Liver (tissue), 9 donors: ENCODE data around the gene PAX7. TPM values are rescaled to one million over a fixed set of nuclear protein-coding genes. Genes with fewer than 3 reads are reported as not detected.

ENCODE experiments used
- DNase-seq: peaks from one replicate; pipeline ENCODE4 v3.0.0-alpha.2; 2017; ENCODE audit warnings: low spot score
- H3K27ac ChIP-seq, 2 donors: one replicate each; pipeline ENCODE4 v1.7.0; 2013; ENCODE audit warnings: inconsistent platforms in 2 of 2, low read length in 2 of 2, control low read depth in 1 of 2, low read depth in 1 of 2, mild to moderate bottlenecking in 1 of 2
- H3K27me3 ChIP-seq, 4 donors: one replicate each; pipeline versions ENCODE4 v1.6.1 to v1.7.0; 2013; ENCODE audit warnings: low read length in 3 of 4, inconsistent platforms in 1 of 4, mild to moderate bottlenecking in 1 of 4, moderate library complexity in 1 of 4; ENCODE audit not compliant: control insufficient read depth in 4 of 4, insufficient read depth in 4 of 4
- H3K36me3 ChIP-seq, 4 donors: one replicate each; pipeline versions ENCODE4 v1.6.1 to v1.7.0; 2013; ENCODE audit warnings: low read length in 3 of 4, mild to moderate bottlenecking in 3 of 4, low read depth in 1 of 4, moderate library complexity in 1 of 4; ENCODE audit not compliant: control insufficient read depth in 4 of 4, insufficient read depth in 3 of 4
- H3K4me1 ChIP-seq, 4 donors: one replicate each; pipeline versions ENCODE4 v1.6.1 to v1.7.0; 2013; ENCODE audit warnings: low read length in 3 of 4, mild to moderate bottlenecking in 3 of 4, moderate library complexity in 1 of 4; ENCODE audit not compliant: control insufficient read depth in 4 of 4, insufficient read depth in 4 of 4
- H3K4me3 ChIP-seq, 3 donors: one replicate each; pipeline versions ENCODE4 v1.6.1 to v1.7.0; 2013; ENCODE audit warnings: low read length in 3 of 3, control low read depth in 1 of 3, low read depth in 1 of 3, mild to moderate bottlenecking in 1 of 3
- H3K9ac ChIP-seq, 2 donors: one replicate each; pipeline ENCODE4 v1.7.0; 2013; ENCODE audit warnings: low read length in 2 of 2, mild to moderate bottlenecking in 2 of 2, moderate library complexity in 2 of 2, control low read depth in 1 of 2, low read depth in 1 of 2
- H3K9me3 ChIP-seq, 4 donors: one replicate each; pipeline versions ENCODE4 v1.6.1 to v1.7.0; 2013; ENCODE audit warnings: low read length in 3 of 4; ENCODE audit not compliant: control insufficient read depth in 4 of 4
- CTCF ChIP-seq: fragments of 150-350 bp; IDR thresholded peaks from 2 replicates; pipeline ENCODE4 v1.5.1; 2017; ENCODE audit warnings: improper control_type of control experiment, low read depth, low read length; ENCODE audit not compliant: missing input control
- EGR1 ChIP-seq, 2 donors: IDR thresholded peaks; 2 replicates each; pipeline ENCODE4 v1.6.1; 2016 to 2018; ENCODE audit warnings: antibody characterized with exemption in 2 of 2, low read depth in 2 of 2
- FOXA2 ChIP-seq: IDR thresholded peaks from 2 replicates; pipeline ENCODE4 v1.6.1; 2016; ENCODE audit warnings: antibody characterized with exemption
- HNF4G ChIP-seq: IDR thresholded peaks from 2 replicates; pipeline ENCODE4 v1.6.1; 2016; ENCODE audit warnings: antibody characterized with exemption
- MAX ChIP-seq: IDR thresholded peaks from 2 replicates; pipeline ENCODE4 v1.6.1; 2016; ENCODE audit warnings: antibody characterized with exemption
- NR2F2 ChIP-seq: IDR thresholded peaks from 2 replicates; pipeline ENCODE4 v1.6.1; 2016; ENCODE audit warnings: antibody characterized with exemption
- RXRA ChIP-seq, 2 donors: IDR thresholded peaks; 2 replicates each; pipeline ENCODE4 v1.6.1; 2017 to 2018; ENCODE audit warnings: antibody characterized with exemption in 2 of 2, mild to moderate bottlenecking in 1 of 2
- SP1 ChIP-seq: IDR thresholded peaks from 2 replicates; pipeline ENCODE4 v1.6.1; 2018; ENCODE audit warnings: antibody characterized with exemption, mild to moderate bottlenecking
- YY1 ChIP-seq: IDR thresholded peaks from 2 replicates; pipeline ENCODE4 v1.6.1; 2016; ENCODE audit warnings: antibody characterized with exemption, mild to moderate bottlenecking
- WGBS: extraction: QIAGEN DNeasy Blood & Tissue Kit; methylation state at CpG from one replicate; pipeline ENCODE4 v1.1.7; 2013; 5-methylcytosine and 5-hydroxymethylcytosine counted together
- polyA plus RNA-seq, 2 donors: library from polyadenylated mRNA; stranded (reverse) in 1 of 2; unstranded in 1 of 2; fragments of 200-250 nt in 1 of 2; fragments of >200 nt in 1 of 2; fragmentation: Nextera tagmentation in 1 of 2; extraction: Ambion mirVana in 1 of 2; gene quantifications; one replicate each; pipeline versions ENCODE4 v1.2.1 to v1.2.3, GENCODE V29; 2013 to 2015
- total RNA-seq, 2 donors: library from RNA; depleted of rRNA; stranded (reverse); fragments of >200 nt; gene quantifications; one replicate each; pipeline ENCODE4 v1.2.3, GENCODE V29; 2014
- TF ChIP-seq, protein P1 (sequence below): IDR thresholded peaks from 2 replicates; pipeline ENCODE4 v1.6.1; 2016; ENCODE audit warnings: antibody characterized with exemption
- TF ChIP-seq, protein P2 (sequence below): IDR thresholded peaks from 2 replicates; pipeline ENCODE4 v1.6.1; 2016; ENCODE audit warnings: antibody characterized with exemption, mild to moderate bottlenecking
- TF ChIP-seq, protein P3 (sequence below): IDR thresholded peaks from 2 replicates; pipeline ENCODE4 v1.6.1; 2016; ENCODE audit warnings: antibody characterized with exemption
- donor health status: healthy.
- donor health status: healthy.
- donor health status: healthy.
- donor health status: healthy.
- donor health status: healthy.

The PAX7 gene
- total and polyA plus RNA-seq, 4 donors = not detected

- TF ChIP-seq, protein P1, sequence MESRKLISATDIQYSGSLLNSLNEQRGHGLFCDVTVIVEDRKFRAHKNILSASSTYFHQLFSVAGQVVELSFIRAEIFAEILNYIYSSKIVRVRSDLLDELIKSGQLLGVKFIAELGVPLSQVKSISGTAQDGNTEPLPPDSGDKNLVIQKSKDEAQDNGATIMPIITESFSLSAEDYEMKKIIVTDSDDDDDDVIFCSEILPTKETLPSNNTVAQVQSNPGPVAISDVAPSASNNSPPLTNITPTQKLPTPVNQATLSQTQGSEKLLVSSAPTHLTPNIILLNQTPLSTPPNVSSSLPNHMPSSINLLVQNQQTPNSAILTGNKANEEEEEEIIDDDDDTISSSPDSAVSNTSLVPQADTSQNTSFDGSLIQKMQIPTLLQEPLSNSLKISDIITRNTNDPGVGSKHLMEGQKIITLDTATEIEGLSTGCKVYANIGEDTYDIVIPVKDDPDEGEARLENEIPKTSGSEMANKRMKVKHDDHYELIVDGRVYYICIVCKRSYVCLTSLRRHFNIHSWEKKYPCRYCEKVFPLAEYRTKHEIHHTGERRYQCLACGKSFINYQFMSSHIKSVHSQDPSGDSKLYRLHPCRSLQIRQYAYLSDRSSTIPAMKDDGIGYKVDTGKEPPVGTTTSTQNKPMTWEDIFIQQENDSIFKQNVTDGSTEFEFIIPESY = no peak
- TF ChIP-seq YY1 (no peak), SP1 (no peak), MAX (no peak)
- TF ChIP-seq, protein P2, sequence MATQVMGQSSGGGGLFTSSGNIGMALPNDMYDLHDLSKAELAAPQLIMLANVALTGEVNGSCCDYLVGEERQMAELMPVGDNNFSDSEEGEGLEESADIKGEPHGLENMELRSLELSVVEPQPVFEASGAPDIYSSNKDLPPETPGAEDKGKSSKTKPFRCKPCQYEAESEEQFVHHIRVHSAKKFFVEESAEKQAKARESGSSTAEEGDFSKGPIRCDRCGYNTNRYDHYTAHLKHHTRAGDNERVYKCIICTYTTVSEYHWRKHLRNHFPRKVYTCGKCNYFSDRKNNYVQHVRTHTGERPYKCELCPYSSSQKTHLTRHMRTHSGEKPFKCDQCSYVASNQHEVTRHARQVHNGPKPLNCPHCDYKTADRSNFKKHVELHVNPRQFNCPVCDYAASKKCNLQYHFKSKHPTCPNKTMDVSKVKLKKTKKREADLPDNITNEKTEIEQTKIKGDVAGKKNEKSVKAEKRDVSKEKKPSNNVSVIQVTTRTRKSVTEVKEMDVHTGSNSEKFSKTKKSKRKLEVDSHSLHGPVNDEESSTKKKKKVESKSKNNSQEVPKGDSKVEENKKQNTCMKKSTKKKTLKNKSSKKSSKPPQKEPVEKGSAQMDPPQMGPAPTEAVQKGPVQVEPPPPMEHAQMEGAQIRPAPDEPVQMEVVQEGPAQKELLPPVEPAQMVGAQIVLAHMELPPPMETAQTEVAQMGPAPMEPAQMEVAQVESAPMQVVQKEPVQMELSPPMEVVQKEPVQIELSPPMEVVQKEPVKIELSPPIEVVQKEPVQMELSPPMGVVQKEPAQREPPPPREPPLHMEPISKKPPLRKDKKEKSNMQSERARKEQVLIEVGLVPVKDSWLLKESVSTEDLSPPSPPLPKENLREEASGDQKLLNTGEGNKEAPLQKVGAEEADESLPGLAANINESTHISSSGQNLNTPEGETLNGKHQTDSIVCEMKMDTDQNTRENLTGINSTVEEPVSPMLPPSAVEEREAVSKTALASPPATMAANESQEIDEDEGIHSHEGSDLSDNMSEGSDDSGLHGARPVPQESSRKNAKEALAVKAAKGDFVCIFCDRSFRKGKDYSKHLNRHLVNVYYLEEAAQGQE = no peak
Measured at GRCh38 chr1:18637962-18638834, 7.6 kb downstream of the PAX7 start (continued).

DNA sequence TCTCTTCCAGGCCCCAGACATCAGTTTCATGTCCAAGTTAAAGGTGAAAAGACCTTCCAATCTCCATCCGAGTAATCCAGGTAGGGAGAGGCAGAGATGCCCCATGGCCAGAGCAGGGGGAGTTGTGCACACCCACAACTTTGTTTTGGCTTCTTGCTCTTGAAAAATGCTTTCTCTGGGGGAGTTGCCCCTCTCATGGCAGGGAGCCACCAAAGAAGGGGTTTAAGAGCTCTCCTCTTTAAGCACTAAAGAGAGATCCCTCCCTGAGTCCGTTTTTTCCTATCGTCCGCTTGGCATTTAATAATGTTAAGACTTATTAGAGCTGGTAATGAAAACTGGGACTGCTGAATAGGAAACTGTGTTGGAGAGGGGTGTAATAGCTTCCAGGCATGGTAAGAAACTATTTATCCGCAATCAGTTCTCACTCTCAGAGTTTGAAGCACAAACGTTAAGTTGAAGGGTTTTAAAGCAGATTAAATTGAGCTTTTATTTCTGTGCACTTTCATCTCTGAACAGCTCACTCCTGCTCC lies 8.3 kb downstream of the PAX7 start:
- Histone ChIP-seq H3K9me3 (no peaks in the 10 kb centered on the region), H3K36me3 (no peaks in the 10 kb centered on the region), H3K4me1 (peaks cover 0 to 7% (median 0%) of the 10 kb centered on the region in 4 donors), H3K27ac (no peak overlapping the region), H3K27me3 (peaks cover 12 to 40% (median 23%) of the 10 kb centered on the region in 4 donors), H3K4me3 (no peak overlapping the region), H3K9ac (no peak overlapping the region)
- WGBS = 8% methylated on average over 6 of the region's 6 CpGs
- no peak for DNase-seq
- no peak for TF ChIP-seq MAX
- TF ChIP-seq HNF4G = no peak
- TF ChIP-seq, protein P3, sequence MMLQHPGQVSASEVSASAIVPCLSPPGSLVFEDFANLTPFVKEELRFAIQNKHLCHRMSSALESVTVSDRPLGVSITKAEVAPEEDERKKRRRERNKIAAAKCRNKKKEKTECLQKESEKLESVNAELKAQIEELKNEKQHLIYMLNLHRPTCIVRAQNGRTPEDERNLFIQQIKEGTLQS = no peak
- TF ChIP-seq RXRA (IDR thresholded peaks at IDR 0.05) = no peak
- TF ChIP-seq NR2F2 = no peak
- TF ChIP-seq CTCF = no peak
- no peak for TF ChIP-seq SP1
- no peak for TF ChIP-seq EGR1 (IDR thresholded peaks at IDR 0.05; ENCODE audit: low read depth in 2 of 2)
- no peak for TF ChIP-seq FOXA2
